HEK293T (cell line): ENCODE results near the gene CAMK2B.

Source experiments
- ARNT ChIP-seq: fragments of 450-650 bp; IDR thresholded peaks from 2 replicates; pipeline ENCODE4 v1.6.1; 2017; ENCODE audit warnings: mild to moderate bottlenecking
- BHLHE40 ChIP-seq: fragments of 450-650 bp; IDR thresholded peaks from 2 replicates; pipeline ENCODE4 v1.6.1; 2016; ENCODE audit warnings: mild to moderate bottlenecking, moderate library complexity, borderline replicate concordance
- CTBP1 ChIP-seq: fragments of 450-650 bp; IDR thresholded peaks from 2 replicates; pipeline ENCODE4 v1.6.1; 2016; ENCODE audit warnings: borderline replicate concordance
- ELF4 ChIP-seq: fragments of 450-650 bp; IDR thresholded peaks from 2 replicates; pipeline ENCODE4 v1.6.1; 2017; ENCODE audit warnings: antibody characterized with exemption
- FOXA1 ChIP-seq: fragments of 450-650 bp; IDR thresholded peaks from 2 replicates; pipeline ENCODE4 v1.6.1; 2016; ENCODE audit warnings: mild to moderate bottlenecking
- FOXK2 ChIP-seq: fragments of 450-650 bp; IDR thresholded peaks from 2 replicates; pipeline ENCODE4 v1.6.1; 2016; ENCODE audit warnings: mild to moderate bottlenecking
- FOXM1 ChIP-seq: fragments of 450-650 bp; IDR thresholded peaks from 2 replicates; pipeline ENCODE4 v1.6.1; 2017; ENCODE audit warnings: mild to moderate bottlenecking, borderline replicate concordance
- HDGF ChIP-seq: fragments of 450-650 bp; IDR thresholded peaks from 2 replicates; pipeline ENCODE4 v1.6.1; 2017; ENCODE audit warnings: antibody characterized with exemption, borderline replicate concordance
- NFRKB ChIP-seq: fragments of 450-650 bp; IDR thresholded peaks from 2 replicates; pipeline ENCODE4 v1.6.1; 2016; ENCODE audit warnings: mild to moderate bottlenecking, moderate library complexity
- PKNOX1 ChIP-seq: fragments of 450-650 bp; IDR thresholded peaks from 2 replicates; pipeline ENCODE4 v1.6.1; 2016
- TARDBP ChIP-seq: fragments of 450-650 bp; IDR thresholded peaks from 2 replicates; pipeline ENCODE4 v1.6.1; 2016
- ZNF384 ChIP-seq: fragments of 450-650 bp; IDR thresholded peaks from 2 replicates; pipeline ENCODE4 v1.6.1; 2016

DNA sequence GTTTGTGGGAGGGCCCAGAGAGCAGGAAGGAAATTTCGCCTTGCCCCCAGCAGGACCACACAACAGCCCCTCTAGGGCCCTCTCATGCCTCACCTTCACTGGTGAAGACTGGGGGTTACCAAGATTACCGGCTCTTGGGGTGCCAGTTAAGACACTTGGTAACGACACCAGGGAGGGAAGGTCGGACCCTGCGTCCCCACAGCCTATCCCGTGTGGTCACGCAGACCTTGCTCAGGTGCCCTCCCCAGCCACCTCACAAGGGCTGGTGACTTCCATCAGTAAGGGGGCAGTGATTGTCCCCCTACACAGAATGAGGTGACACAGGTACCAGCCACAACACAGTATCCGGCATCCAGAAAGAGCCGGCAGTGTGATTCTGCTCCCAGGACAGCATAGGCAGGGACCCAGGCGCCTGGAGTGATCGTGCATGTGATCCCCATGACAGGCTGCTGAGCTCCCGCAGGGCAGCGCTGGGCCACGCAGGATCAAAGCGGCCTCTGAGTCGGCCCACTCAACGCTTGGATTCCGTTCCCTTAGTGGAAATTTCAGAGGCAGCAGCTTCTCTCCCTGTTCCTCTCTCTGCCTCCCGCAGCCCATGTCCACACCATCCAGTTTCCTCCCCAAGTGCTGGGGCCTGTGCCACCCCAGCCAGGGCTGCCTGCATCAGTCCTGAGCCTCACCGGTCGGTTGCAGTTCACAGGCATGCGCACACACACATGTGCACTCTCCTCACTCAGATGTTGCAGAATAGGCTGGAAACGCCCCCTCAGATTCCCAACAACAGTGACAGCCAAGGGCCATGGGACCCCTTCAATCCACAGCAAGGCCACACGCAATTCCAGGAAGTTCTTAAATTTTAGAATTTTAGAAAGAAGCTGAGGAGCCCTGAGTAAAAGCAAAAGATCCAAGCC, 35.8 kb downstream of the CAMK2B start:
- no peak for TF ChIP-seq HDGF
- no peak for TF ChIP-seq FOXA1
- no peak for TF ChIP-seq PKNOX1
- no peak for TF ChIP-seq ELF4
- TF ChIP-seq NFRKB = no peak
- TF ChIP-seq FOXK2 = no peak
- TF ChIP-seq ZNF384 = no peak
- TF ChIP-seq TARDBP = no peak
- TF ChIP-seq BHLHE40 = no peak
- TF ChIP-seq ARNT = no peak
- TF ChIP-seq CTBP1 = no peak
- no peak for TF ChIP-seq FOXM1
